HG02759 (cell line): ENCODE data around the gene CHSY1.
A peak's percentile ranks its signal among the peaks of the same experiment; 100 is the strongest.

Experiments
- ATAC-seq: cut with Tn5 transposase; IDR thresholded peaks from one replicate; pipeline ENCODE4 v1.9.1; 2021; ENCODE audit warnings: mild to moderate bottlenecking, moderate library complexity; ENCODE audit not compliant: unreplicated experiment

CHSY1 gene

DNA sequence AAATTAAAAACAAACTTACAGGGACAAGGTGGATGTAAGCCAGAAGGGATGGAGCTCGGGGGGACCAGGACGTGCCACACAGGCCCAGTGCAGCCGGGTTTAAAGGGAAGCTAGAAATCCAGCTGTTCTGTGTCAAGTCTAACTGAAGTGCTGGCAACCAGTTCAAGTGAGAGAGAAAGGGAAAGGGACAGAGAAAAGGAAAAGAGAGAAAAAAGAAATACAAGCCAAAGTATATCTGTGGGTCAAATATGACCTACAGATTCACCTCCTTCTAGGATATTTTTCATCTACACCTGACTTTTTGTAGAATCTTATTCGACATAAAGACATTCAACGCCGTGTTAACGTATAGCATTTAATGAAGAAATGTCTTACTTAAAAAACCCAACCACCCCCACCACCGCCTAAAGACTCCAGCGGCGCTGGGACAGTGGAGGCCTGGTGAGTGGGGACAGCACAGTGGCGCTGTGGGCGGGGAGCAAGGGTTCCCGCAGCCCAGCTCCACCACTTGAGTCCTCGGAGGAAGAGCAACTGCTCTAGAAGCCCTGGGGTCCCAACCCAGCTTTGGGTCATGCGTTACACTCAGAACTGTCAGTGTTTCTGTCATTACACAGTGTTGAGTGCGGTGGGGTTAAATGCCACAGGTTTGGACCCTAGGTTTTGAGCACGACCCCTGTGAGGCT, 62.3 kb downstream of the CHSY1 start:
- no peak for ATAC-seq

DNA sequence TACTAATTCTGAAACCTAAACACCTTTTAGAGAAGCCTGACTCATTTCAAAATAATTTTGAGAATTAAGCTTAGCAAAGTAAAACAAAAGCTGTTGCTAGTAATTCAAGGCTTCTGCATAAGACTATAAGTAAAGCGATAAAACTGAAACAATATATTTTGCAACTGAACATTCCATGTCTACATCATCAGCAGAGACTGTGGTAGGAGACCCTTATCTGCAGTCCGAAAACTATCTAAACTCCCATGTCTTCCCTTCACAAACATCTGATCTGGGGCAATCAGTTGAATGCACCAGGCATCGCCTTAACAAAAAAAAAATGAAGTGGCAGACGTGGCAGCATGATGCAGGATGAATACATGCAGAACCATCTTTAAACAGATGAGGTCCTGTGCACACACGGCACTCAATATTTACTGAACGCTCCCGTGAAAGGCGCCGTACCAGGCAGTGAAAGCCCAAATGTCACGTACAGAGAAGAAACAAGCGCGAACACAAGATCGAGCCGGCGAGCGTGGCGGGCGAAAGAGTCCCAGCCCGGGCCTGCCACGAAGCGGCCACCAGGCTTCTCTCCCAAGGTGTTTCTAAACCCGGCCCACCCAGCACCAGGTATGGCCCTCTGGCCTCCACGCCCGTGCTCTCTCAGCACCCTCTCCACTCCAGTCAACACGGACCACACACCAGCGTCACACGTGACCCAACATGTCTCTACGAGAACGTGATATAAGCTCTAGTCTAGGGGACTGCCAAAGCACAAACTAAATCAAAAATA, 63.0 kb downstream of the CHSY1 start:
- peak; percentile 73 for ATAC-seq

DNA sequence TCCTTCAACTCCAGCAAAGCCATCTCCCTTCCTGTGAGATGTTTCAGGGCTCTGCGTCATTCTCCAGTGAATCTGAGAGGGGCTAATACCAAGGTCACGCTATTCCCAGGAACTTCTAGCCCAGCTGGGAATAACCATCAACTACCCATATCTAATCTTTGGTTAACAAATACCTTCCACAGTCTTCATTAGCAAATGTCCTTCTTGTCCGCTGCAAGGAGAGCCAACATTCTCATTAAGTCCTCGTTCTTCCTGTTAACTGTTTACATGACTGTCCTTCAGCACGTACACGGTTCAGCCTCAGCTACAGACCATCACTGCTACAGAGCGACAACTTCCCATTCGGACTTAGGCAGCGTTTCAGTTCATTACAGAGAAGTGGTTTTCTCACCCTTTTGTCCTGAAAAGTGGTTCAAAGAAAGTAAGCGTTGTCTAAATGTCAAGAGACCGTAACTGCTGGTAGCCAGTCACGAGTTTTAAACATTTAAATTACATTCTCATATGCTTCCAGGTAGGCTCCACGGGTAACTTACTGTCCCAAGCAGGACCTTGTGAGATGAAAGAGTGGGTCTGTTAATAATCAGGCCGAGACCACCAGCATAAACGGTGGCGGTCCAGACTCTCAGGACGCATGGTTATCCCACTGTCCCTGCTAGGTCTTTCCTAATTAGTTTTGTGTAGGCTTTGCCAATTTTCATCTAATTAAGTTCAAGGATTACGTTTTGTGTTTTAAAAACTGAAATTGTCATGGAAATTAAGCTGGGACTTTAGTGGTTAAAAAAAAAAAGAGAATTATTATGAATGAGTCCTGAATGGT, 63.8 kb downstream of the CHSY1 start:
- peak; percentile 9 for ATAC-seq

DNA sequence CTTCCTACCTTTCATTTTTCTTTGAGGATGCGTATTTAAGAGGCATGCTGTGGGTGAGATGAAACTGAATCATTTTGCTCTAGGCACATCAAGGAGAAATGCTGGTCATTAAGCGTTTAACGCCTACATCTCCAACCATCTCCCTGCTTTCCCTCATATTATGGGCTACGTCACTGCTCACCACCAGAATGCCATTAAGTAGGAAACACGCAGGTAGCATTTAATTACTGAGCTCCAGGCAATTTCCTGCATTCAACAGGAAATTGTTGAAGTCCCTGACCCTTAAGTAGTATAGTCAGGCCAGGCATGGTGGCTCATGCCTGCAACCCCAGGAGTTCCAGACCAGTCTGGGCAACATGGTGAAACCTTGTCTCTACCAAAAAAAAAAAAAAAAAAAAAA, 66.1 kb downstream of the CHSY1 start:
- no peak for ATAC-seq

DNA sequence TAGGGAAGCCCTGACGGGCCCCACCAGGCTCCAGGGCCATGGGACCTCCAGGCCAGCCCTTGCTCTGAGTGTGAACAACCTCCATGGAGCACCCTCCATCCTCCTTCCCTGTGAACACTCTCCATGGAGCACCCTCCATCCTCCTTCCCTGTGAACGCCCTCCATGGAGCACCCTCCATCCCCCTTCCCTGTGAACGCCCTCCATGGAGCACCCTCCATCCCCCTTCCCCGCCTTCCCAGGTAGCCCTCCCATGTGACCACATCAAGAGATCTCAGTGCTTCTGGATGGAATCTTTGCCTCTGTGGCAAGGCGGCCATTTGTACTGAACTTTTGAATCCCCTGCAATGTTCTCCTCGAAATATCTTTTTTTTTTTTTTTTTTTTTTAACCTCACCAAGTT, 66.5 kb downstream of the CHSY1 start:
- ATAC-seq, result no peak

DNA sequence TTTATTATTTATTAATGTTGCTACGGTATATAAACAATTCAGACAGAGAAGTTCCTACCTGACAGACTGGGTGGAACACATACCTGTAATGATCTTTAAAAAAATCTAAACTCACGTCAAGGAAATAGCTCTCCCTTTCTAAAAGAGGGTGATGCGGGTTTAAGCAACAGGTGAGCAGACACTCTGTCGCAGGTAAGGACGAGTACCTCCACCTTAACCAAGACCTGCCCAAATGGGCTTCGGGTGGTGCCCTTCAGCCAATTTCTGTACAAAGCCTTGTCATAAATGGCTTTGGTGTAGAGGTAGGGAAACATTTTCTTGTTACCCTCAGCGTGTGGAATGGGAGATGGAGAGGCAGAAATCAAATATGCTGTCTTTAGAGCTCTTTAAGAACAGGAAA, 67.0 kb downstream of the CHSY1 start:
- no peak for ATAC-seq

DNA sequence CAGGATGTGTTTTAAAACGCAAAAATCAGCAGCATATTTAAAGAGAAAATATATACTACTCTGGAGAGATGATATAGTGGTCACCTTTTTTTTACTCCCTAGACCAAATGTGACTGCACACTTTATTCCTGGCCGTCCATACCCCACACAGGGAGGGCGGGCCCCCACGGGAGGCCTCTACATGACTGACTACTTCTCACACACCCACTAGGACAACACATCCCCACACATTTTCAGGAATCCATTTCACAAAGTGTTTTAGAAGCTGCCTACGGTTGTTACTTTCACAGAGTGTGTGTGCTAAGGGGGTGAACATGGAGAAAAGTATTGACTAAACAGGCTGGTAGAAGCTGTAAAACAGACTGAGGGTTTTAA, 67.9 kb downstream of the CHSY1 start:
- ATAC-seq, result no peak

DNA sequence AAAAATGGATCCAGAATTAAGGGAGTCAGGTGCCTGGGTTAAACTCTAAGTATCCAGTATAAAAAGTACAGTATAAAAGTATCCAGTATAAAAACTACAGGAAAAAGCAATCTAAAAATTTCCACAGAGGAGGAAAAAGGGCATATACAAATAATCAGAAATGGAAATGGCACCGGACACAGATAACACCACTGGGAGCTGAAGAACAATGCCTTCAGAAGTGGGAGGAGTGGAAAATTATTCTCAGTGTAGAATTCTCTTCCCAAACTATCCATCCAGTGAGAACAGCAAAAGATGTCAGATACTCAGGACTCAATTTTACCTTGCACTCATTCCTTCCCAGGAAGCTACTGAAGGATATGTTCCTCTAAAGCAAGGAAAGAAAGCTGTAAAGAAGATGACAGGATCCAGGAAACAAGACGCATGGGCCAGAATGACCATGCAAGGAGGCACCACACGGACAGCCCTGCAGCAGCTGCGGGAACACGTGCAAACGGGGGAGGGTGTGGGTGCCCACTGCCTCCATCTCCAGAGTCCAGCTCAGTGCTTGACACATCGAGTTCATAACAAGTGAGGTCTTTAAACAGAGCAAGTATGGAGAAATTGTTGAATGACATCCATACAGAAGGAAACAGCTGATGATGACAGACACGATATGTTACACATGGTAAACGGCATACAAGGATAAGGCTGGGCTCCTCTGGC, 68.5 kb downstream of the CHSY1 start:
- ATAC-seq, result no peak

DNA sequence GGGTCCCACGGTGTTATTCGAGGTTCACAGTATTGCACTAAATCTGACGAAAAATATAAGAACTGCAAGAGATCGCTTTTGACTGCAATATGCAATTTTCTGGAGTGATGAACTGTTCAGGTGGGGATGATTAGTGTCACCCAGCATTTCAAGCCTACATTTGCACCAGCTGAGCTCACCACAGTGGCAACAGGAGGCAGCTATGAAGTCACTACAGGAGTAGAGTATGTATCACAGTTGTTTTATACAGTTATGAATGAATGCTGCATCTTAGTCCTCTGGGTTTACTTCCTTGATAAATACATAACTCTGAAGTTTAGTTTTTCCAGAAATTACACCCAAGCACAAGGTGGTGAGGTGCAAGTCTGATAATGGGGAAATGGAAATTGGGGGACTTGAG, 69.6 kb downstream of the CHSY1 start:
- no peak for ATAC-seq

DNA sequence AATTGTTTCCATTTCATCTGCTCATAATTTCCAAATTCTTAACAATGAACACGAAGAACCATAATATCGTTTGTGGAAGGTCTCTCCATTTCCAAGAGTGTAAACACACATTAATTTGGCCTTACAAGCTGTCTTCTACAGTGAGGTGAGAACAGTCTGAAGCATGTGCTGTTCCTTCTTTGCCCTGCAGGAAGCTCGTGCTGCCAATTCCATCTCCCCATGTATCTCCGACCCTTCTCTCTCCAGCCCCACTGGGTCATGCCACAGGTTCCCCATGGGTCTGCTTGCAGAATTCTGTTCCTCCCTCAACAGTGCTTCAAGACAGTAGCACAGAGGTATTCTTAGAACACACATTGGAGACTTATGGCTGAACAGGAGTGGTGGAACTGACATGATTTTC, 70.5 kb downstream of the CHSY1 start:
- no peak for ATAC-seq

DNA sequence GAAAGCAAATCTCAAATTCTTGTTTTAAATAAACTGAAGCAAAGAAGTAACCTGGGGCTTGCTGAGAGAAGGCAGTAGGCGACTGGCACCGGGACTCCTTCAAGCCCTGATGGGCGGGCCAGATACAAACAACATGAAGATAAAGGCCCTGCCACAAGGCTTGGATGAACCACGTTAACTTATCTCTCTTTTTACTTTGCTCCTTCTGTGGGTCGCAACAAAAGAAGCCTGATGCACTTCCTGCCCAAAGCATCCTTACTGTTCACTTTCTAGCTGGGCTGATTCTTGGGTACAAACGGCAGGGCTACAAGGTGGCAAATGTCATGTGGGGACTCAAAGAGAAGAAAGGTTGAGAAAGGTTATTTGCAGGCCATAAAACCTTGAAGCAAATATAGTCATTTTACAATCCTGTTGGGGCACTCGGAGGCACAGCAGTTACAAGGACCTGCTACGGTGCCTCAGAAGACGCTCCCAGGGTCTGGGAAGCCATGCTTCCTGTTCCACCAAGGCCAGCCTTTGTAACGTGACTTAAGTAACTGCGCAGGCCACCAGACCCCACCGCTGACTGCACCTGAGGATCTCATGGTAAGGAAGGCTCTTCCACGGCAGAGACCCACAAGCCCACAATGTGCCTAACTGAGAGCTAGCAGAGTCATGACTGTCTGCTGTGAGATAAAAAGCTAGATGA, 71.1 kb downstream of the CHSY1 start:
- ATAC-seq, result no peak

DNA sequence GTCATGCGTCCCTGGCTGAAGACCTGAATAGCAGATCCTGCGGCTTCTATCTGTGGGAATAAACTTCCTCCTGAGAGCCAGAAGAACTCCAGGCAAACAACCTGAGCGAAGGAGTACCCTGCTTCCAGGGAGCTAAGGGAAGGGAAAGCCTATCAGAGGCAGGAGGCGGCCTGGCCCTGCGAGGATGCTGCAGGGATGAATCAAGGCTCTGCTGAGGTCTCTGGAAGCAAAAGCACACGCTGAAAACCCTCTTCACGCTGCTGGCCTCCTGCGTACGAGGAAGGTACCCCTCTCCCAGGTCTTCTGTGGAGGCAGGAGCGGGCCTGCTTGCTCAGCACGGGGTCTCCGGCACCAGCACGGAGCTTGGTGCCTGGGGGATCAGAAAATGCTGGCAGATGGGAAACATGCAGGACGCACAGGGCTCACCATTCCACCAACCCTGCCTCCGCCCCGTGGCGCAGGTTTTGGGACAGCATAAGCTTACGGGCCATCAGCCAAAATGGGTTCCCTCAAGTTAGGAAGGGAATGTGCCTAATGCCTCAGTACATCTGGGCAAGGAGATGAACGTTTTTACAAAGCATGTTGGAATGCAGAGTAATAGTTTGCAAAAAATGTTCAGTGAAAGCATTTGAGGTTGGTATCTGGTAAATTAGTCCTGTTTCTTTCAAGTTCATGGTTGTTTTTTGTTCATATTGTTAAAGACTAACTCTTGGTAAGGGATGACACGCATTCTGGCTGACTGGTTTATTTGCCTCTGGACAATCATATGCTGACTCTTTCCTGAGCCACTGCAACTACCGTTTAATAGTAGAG, 72.3 kb downstream of the CHSY1 start:
- no peak for ATAC-seq

DNA sequence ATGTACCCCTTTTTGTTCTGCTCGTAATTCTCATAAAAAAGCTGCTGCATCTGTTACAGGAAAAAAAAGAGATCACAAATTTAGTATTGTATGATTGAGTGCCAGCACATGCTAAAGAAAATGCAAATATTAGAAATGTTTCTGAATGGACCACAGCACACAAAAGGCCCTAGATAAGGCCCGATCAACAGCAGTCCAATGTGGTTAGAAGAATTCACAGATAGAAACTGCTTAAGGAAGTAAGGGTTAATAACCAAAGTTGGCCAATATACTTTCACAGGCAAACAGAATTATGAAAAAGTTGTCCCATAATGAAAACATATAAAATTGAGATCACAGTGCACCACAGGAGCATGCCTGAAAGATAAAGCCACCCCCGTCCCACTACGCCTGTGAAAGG, 72.9 kb downstream of the CHSY1 start:
- no peak for ATAC-seq

DNA sequence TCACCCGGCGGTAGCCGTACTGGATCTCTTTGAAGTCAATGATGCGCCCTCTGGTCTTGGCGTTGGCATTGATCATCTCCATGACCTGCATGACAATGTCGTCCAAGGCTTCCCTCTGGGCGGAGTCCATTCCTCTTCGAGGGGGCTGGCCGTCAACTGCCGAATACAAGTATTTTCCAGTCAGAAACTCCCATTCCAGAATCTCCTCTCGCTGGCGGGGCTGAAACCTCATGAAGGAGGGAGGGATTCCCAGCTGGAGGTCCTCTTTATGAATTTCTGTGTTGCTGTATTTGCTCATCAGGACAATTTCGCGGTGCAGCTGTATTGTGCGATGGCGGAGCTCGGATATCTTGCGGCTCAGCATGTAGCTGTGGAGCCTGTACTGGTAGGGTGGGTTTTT, 73.4 kb downstream of the CHSY1 start:
- no peak for ATAC-seq

DNA sequence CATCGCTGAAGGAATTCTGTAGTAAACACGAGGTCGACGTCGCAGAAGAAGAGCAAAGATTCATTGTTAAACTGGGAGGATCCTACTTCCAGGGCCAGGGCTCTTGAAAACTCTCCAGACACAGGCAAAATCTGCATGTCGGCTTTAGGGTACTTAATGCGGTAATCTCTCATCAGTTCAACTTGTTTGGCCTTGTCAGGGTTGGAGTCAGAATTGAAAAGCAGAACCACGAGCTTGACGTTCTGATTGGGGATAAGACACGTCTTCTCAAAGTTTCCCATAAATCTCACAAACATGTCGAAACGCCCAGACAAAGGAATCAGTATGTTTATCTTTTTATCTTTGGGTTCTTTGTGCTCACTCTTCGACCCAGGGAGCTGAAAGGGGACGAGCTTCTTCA, 74.0 kb downstream of the CHSY1 start:
- ATAC-seq, result no peak

DNA sequence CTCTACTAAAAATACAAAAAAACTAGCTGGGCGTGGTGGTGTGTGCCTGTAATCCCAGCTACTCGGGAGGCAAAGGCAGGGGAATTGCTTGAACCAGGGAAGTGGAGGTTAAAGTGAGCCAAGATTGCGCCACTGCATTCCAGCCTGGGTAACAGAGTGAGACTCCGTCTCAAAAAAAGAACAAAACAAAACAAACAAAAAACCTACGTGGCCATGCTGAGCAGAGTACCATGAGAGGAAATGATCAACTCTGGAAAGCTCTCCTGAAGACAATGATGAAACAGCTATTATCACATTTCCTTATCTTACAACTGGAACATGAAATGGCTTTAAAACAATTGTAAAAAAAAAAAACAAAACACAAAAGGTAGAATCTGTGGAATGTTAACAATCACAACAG, 75.2 kb downstream of the CHSY1 start:
- ATAC-seq, result no peak

DNA sequence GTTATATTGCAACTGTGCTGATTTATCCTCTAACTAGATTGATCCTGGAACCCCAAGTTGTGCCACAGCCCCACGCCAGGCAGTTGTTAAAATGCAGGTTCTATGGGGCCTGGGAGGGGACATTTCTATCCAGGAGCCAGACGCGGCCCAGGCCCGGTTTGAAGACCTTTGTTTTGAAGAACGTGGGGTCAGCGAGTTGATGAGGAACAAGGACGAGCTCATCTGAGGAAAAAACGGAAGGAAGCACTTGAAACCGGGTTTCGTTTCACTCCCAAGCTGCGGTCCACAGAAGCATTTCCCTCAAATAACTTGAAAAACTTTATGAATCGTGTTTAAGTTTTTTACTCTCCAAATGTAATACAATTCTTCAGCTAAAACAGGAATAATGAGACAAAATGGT, 76.4 kb downstream of the CHSY1 start:
- ATAC-seq, result no peak

DNA sequence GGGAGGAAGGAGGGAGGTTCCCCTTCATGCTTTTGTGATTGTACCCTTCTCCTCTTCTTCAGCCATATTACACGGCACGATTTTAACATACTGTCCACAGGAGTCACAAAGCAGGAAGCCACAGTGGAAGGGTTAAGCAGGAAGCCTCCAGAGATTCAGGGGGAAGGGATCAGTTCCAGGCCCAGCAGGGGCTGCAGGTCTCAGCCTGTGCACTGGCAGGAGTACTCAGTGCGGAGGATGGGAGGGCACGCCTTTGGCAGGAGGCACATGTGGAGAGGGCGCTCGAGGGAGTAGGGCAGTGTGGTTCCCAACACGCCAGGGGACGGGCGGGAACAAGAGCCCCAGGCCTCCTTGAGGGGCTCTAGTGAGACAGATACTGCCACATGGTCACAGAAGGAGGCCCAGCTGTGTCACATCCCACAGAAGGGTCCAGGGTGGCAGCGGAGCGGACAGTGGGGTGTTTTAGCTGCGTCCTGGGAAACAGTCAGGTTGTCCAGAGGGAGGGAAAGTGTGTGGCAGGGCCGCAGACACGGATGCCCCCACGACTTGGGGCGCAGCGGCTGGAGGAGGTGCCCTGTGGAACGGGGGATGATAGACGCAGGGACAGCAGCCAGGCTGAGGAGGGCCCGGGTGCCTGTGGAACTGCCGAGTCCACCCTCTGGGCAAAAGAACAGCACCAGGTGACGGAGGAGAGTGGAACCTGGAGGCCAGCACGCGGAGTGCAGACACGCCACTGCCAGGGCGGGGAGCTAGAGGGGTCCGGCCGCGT, 77.5 kb downstream of the CHSY1 start:
- ATAC-seq, result no peak
